ENCODE measurements around the gene TMSB4X.

DNA sequence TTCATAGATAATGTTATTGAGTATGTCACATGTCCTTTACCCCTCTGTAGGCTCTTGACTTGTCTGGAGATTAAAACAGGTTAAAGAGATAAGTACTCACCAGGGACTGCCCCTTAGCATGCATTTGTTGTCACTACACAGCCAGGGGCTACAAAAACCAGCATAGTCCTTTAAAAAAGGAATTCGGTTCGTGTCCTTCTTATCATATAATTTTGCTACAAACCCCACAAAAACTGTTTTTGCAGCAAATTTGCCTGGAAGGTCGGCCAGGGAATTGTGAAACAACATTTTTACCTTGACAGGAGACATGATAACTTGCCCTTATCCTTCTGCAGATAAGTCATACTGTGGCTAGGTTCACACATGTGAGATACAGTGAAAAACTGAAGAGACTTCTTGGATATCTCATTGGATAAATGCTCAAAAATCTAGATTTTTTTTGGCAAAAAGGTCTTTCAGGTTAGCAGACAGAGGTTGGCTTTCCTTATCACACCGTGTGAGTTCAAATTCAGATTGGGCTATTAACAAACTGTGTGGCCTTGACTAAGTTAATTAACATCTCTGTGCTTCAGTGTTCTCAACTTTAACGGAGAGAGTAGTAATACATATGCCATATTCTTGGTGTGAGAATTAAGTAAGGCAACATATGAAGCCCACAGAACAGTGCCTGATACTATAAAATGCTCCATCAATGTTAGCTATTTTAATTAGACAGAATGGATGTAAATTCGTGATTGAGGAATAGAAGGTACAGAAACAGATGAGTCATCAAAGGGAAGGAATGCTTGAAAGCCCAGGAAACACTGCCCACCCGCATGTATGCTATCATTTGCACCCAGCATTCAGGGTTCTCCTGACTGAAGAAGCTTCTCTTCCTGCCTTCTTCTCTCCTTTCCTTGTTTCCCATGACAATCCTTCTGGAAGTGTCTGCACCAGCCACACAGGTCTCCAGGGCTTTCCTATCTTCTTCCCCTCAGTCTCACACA, 39.5 kb downstream of the TMSB4X start:
- TF ChIP-seq, protein P1, sequence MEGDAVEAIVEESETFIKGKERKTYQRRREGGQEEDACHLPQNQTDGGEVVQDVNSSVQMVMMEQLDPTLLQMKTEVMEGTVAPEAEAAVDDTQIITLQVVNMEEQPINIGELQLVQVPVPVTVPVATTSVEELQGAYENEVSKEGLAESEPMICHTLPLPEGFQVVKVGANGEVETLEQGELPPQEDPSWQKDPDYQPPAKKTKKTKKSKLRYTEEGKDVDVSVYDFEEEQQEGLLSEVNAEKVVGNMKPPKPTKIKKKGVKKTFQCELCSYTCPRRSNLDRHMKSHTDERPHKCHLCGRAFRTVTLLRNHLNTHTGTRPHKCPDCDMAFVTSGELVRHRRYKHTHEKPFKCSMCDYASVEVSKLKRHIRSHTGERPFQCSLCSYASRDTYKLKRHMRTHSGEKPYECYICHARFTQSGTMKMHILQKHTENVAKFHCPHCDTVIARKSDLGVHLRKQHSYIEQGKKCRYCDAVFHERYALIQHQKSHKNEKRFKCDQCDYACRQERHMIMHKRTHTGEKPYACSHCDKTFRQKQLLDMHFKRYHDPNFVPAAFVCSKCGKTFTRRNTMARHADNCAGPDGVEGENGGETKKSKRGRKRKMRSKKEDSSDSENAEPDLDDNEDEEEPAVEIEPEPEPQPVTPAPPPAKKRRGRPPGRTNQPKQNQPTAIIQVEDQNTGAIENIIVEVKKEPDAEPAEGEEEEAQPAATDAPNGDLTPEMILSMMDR (IDR thresholded peaks at IDR 0.05) = no peak
- no peak for TF ChIP-seq POLR2A (IDR thresholded peaks at IDR 0.05)

Measured in esophagus squamous epithelium (tissue), 4 donors.